ENCODE data around the gene MPIG6B. TPM values are rescaled to one million over a fixed set of nuclear protein-coding genes. Genes with fewer than 3 reads are reported as not detected.
A peak's percentile ranks its signal among the peaks of the same experiment; 100 is the strongest.

The MPIG6B gene
- total RNA-seq, 3 donors from 2014 or later: 0.16 TPM; not detected in 2

DNA sequence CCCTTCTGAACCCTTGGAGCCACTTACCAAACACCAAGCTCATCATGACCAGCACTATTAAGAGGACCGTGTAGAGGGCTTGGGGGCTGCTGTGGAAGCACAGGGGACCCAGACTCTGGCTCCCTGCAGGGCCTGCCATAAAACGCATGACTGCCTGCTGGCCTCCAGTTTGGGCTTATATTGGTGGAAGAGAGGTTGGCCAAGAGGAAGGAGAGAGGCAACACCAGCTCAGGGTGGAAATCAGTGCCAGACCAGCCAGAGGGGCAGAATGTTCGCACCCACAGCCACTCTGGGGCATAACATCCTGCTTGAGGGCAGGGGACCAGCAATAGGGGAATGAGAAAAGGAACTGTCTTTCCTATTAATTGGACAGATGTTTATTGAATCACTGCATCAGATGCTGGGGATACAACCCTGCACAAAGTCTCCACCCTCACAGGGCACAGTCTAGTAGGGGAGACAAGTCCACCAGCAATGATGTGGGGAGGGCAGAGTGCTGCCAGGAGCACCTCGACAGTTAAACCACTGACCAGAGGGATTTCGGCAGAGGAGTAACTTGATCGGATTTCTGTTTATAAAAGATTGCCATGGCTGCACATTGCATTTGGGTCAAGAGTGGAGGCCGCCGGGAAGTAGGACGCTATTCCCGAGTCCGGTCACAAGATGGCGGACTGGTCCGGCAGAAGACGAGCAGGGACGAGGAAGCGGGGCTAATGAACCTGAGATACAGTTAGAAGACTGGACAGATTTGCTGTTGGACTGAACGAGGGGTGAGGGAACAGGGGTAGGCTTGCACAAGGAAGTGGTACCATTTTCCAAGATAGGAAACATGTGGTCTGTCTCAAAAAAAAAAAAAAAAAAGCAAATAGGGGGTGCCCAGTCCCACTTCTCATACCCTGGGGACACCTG lies 42.7 kb upstream of the MPIG6B start, which contains the start of gene LY6G5C:
LY6G5C (minus strand) TSS at position 842 of the 909 bp plus-strand sequence; CDS start at position 148, 694 bp downstream.
- H3K27ac ChIP-seq: peak within 1 kb of the TSS; percentile 73 to 79
- no peaks in the 10 kb centered on the region for H3K4me1 ChIP-seq
- TF ChIP-seq, protein P1, sequence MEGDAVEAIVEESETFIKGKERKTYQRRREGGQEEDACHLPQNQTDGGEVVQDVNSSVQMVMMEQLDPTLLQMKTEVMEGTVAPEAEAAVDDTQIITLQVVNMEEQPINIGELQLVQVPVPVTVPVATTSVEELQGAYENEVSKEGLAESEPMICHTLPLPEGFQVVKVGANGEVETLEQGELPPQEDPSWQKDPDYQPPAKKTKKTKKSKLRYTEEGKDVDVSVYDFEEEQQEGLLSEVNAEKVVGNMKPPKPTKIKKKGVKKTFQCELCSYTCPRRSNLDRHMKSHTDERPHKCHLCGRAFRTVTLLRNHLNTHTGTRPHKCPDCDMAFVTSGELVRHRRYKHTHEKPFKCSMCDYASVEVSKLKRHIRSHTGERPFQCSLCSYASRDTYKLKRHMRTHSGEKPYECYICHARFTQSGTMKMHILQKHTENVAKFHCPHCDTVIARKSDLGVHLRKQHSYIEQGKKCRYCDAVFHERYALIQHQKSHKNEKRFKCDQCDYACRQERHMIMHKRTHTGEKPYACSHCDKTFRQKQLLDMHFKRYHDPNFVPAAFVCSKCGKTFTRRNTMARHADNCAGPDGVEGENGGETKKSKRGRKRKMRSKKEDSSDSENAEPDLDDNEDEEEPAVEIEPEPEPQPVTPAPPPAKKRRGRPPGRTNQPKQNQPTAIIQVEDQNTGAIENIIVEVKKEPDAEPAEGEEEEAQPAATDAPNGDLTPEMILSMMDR (IDR thresholded peaks at IDR 0.05): peak; percentile 47 to 81 (median 76)
- TF ChIP-seq POLR2A (IDR thresholded peaks at IDR 0.05): no peak
- peak; percentile 46 to 66 (median 66) for TF ChIP-seq POLR2AphosphoS5 (IDR thresholded peaks at IDR 0.05)
- intact Hi-C loops (cut with DNase I; ENCODE audit: low total_unique reads): loop anchor here (5.0 kb wide), 1 partner anchor 157 kb away; no protein-coding TSS in a partner anchor
- peak within 1 kb of the TSS; percentile 45 to 75 (median 58) for H3K4me3 ChIP-seq
- no peaks in the 10 kb centered on the region for H3K9me3 ChIP-seq
- no peaks in the 10 kb centered on the region for H3K36me3 ChIP-seq
- peak; percentile 83 to 87 for DNase-seq (ENCODE audit: low spot score in 2 of 2)
- no peaks in the 10 kb centered on the region for H3K27me3 ChIP-seq

DNA sequence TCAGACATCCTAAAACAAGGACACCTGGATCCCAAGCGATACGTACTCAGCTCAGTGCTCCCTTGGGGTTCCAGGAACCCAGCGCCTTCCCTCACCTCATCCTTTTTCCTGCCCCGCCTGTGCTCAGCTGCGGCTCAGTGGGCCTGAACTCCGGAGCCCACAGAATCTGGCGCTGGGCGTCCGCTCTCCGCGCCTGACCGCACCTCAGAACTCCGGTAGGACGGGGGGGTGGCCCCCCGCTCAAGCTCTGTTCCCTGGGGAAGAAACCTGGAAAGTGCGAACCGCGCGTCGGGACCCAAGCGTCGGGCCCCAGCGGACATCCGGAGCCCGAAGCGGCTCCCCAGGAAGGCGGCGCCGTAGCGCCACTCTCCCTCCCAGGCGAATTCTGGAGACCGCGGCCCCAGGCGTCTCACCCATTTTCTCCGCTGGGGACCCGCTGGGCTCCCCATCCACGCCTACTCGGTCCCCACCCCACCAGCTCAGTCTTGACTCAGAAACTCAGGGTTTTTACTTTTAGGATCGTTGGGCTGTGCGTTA lies 42.0 kb upstream of the MPIG6B start:
- no peaks in the 10 kb centered on the region for H3K4me1 ChIP-seq
- intact Hi-C loops (cut with DNase I; ENCODE audit: low total_unique reads): loop anchor here (5.0 kb wide), 1 partner anchor 156 kb away; no protein-coding TSS in a partner anchor
- TF ChIP-seq, protein P1 (IDR thresholded peaks at IDR 0.05): no peak
- TF ChIP-seq POLR2AphosphoS5 (IDR thresholded peaks at IDR 0.05) (no peak), POLR2A (IDR thresholded peaks at IDR 0.05) (no peak)
- no peaks in the 10 kb centered on the region for H3K27me3 ChIP-seq
- H3K9me3 ChIP-seq: no peaks in the 10 kb centered on the region
- no peak for DNase-seq (ENCODE audit: low spot score in 2 of 2)
- H3K36me3 ChIP-seq: no peaks in the 10 kb centered on the region
- peak overlapping the region; percentile 73 to 79 for H3K27ac ChIP-seq
- H3K4me3 ChIP-seq: peak overlapping the region; percentile 45 to 75 (median 58)

DNA sequence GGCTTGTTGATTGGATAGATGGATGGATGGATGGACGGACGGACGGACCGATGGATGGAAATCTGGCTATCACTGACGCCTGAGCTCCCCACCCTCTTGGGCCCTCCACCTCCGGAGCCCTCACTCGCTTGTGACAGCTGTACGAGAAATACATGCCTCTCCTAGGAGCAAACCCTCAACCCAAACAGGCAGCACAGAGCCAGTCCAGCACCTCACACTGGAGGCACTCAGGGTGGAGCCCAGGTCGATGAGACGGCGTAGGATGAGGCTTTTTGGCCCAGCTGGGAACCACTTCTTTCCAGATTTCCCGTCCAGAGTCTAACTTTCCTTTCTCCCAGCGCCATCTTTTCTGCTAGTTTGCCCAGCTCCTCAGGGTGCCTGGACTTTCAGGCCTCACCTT lies 39.6 kb upstream of the MPIG6B start:
- intact Hi-C loops (cut with DNase I; ENCODE audit: low total_unique reads): loop anchor here (5.0 kb wide), 1 partner anchor 154 kb away; no protein-coding TSS in a partner anchor
- no peaks in the 10 kb centered on the region for H3K27me3 ChIP-seq
- TF ChIP-seq, protein P1 (IDR thresholded peaks at IDR 0.05): no peak
- TF ChIP-seq POLR2AphosphoS5 (IDR thresholded peaks at IDR 0.05): no peak
- no peak for TF ChIP-seq POLR2A (IDR thresholded peaks at IDR 0.05)
- no peaks in the 10 kb centered on the region for H3K9me3 ChIP-seq
- no peak overlapping the region for H3K27ac ChIP-seq
- H3K36me3 ChIP-seq: peaks cover 8% of the 10 kb centered on the region
- H3K4me1 ChIP-seq: no peaks in the 10 kb centered on the region
- DNase-seq (ENCODE audit: low spot score in 2 of 2): no peak
- H3K4me3 ChIP-seq: no peak overlapping the region

DNA sequence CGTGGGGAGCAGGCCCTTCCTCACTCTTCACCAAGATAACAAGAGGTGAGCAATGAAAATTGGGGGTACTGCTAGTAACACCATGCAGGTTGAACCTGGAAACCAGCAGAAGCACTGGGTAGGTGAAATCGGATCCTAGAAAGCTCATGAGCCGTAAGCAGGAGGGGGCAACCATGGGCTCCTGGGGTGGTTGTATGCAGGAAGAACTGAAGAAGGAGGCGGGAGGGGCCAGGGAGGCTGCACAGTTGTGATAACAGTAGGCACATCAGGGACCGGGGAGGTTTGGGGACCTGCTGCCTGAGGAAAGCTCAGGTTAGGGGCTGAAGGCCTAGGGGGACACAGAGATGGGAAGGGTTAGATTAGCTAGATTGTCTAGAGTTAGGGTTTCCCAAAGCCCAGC lies 36.7 kb upstream of the MPIG6B start:
- peaks cover 8% of the 10 kb centered on the region for H3K36me3 ChIP-seq
- no peaks in the 10 kb centered on the region for H3K27me3 ChIP-seq
- TF ChIP-seq POLR2AphosphoS5 (IDR thresholded peaks at IDR 0.05) (no peak), POLR2A (IDR thresholded peaks at IDR 0.05) (no peak)
- TF ChIP-seq, protein P1 (IDR thresholded peaks at IDR 0.05): no peak
- no peaks in the 10 kb centered on the region for H3K4me1 ChIP-seq
- H3K9me3 ChIP-seq: no peaks in the 10 kb centered on the region
- DNase-seq (ENCODE audit: low spot score in 2 of 2): no peak
- intact Hi-C loops (cut with DNase I; ENCODE audit: low total_unique reads): no loop called here
- H3K4me3 ChIP-seq: no peak overlapping the region
- no peak overlapping the region for H3K27ac ChIP-seq

DNA sequence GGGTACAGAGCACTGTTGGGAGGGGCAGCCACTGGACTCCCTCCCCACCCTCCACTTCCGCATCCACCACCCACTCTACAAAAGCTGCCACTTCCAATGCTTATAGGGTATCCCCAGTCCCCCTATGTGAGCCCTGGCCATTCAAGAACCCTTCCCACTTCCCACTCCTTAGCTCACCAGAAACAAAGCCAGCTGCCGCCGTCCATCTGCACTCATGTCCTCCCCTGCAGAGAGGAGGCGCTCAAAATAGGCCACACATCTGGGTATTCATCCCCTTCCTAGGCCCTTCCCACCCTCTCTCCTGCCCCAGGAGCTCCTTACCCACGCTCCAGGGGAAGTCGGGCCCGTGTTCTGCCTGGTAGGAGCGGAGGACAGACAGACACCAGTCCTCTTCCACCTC lies 35.9 kb upstream of the MPIG6B start:
- Histone ChIP-seq H3K4me3 (no peak overlapping the region), H3K27me3 (no peaks in the 10 kb centered on the region), H3K36me3 (peaks cover 8% of the 10 kb centered on the region), H3K27ac (no peak overlapping the region), H3K4me1 (no peaks in the 10 kb centered on the region), H3K9me3 (no peaks in the 10 kb centered on the region)
- TF ChIP-seq POLR2A (IDR thresholded peaks at IDR 0.05): no peak
- TF ChIP-seq POLR2AphosphoS5 (IDR thresholded peaks at IDR 0.05): no peak
- TF ChIP-seq, protein P1 (IDR thresholded peaks at IDR 0.05): no peak
- DNase-seq (ENCODE audit: low spot score in 2 of 2): no peak
- intact Hi-C loops (cut with DNase I; ENCODE audit: low total_unique reads): no loop called here

Data from breast epithelium (tissue), 4 donors.